H1 (cell line): ENCODE data around the gene AFAP1L1. TPM values are rescaled to one million over a fixed set of nuclear protein-coding genes. Genes with fewer than 3 reads are reported as not detected.

Experiments
- CTCF ChIA-PET: fragments of 300-600 bp; sonication (Branson Sonifier 250); formaldehyde crosslinking; loops from one replicate; lab custom pipeline; 2021; ENCODE audit not compliant: partially characterized antibody; lab: Charles Lee
- POLR2A ChIA-PET: fragments of 300-600 bp; sonication (Branson Sonifier 250); formaldehyde crosslinking; loops from one replicate; lab custom pipeline; 2021; ENCODE audit warnings: inconsistent platforms; ENCODE audit not compliant: partially characterized antibody; lab: Charles Lee
- DNase-seq, 2 experiments: peaks; one replicate each; pipeline versions ENCODE4 v3.0.0 to v3.0.0-alpha.2; 2010 to 2022; ENCODE audit warnings: low spot score in 2 of 2, low read depth in 1 of 2, mixed read lengths in 1 of 2
- FAIRE-seq: peaks from 2 replicates; lab custom pipeline; 2011; peaks lifted over from hg19 to GRCh38; lab: Jason Lieb, UNC
- H2AFZ ChIP-seq: 2 replicates; pipeline ENCODE4 v1.8.1; 2012; ENCODE audit warnings: low read length, inconsistent platforms
- H2AK5ac ChIP-seq: 2 replicates; pipeline ENCODE4 v1.6.1; 2013; ENCODE audit warnings: low read depth, low read length
- H2BK120ac ChIP-seq: replicated peaks from 2 replicates; pipeline ENCODE3; 2013; ENCODE audit warnings: low read depth, low read length, inconsistent platforms
- H2BK12ac ChIP-seq: 2 replicates; pipeline ENCODE4 v1.6.1; 2013; ENCODE audit warnings: low read depth, low read length
- H2BK15ac ChIP-seq: 2 replicates; pipeline ENCODE4 v1.6.1; 2013; ENCODE audit warnings: low read length
- H2BK20ac ChIP-seq: 2 replicates; pipeline ENCODE4 v1.6.1; 2013; ENCODE audit warnings: low read length
- H2BK5ac ChIP-seq: 2 replicates; pipeline ENCODE4 v1.6.1; 2013; ENCODE audit warnings: low read depth, low read length
- H3K14ac ChIP-seq: 2 replicates; pipeline ENCODE4 v1.6.1; 2013; ENCODE audit warnings: inconsistent platforms; ENCODE audit not compliant: insufficient read length
- H3K18ac ChIP-seq: 2 replicates; pipeline ENCODE4 v1.6.1; 2013; ENCODE audit warnings: low read length; ENCODE audit errors: extremely low read depth
- H3K23ac ChIP-seq: 2 replicates; pipeline ENCODE4 v1.6.1; 2013; ENCODE audit warnings: inconsistent platforms; ENCODE audit not compliant: insufficient read length
- H3K23me2 ChIP-seq: 2 replicates; pipeline ENCODE4 v1.6.1; 2013; ENCODE audit warnings: low read depth, low read length
- H3K27ac ChIP-seq: 2 replicates; pipeline ENCODE4 v1.6.1; 2011; ENCODE audit warnings: low read depth, low read length, inconsistent platforms
- H3K27me3 ChIP-seq, 4 experiments: replicated peaks in 1 of 4; 1 replicate in 1 of 4; 2 replicates in 3 of 4; pipeline versions ENCODE4 v1.6.1 to v1.8.1; 2011 to 2013; ENCODE audit warnings: low read length in 3 of 4, mild to moderate bottlenecking in 3 of 4, inconsistent platforms in 2 of 4, mixed read lengths in 2 of 4, moderate library complexity in 1 of 4; ENCODE audit not compliant: control insufficient read depth in 3 of 4, insufficient read depth in 3 of 4; ENCODE audit errors: extremely low read depth in 1 of 4
- H3K36me3 ChIP-seq, 4 experiments: 2 replicates each; pipeline versions ENCODE4 v1.6.1 to v1.8.1; 2011 to 2013; ENCODE audit warnings: mild to moderate bottlenecking in 4 of 4, low read length in 3 of 4, moderate library complexity in 2 of 4, control low read depth in 1 of 4, inconsistent platforms in 1 of 4; ENCODE audit not compliant: insufficient read depth in 4 of 4, control insufficient read depth in 2 of 4
- H3K4ac ChIP-seq: replicated peaks from 2 replicates; pipeline ENCODE3; 2013; ENCODE audit warnings: low read length, low read depth, mixed read lengths, inconsistent platforms; ENCODE audit not compliant: insufficient read length
- H3K4me1 ChIP-seq, 4 experiments: replicated peaks in 1 of 4; 1 replicate in 1 of 4; 2 replicates in 3 of 4; pipeline versions ENCODE4 v1.6.1 to v1.8.1; 2011 to 2013; ENCODE audit warnings: low read length in 3 of 4, inconsistent platforms in 2 of 4, mixed read lengths in 1 of 4; ENCODE audit not compliant: insufficient read depth in 4 of 4, control insufficient read depth in 3 of 4
- H3K4me2 ChIP-seq, 2 experiments: 2 replicates each; pipeline versions ENCODE4 v1.6.1 to v1.8.1; 2011 to 2013; ENCODE audit warnings: low read depth in 2 of 2, low read length in 2 of 2, control low read depth in 1 of 2, inconsistent platforms in 1 of 2, mild to moderate bottlenecking in 1 of 2; ENCODE audit not compliant: insufficient read depth in 1 of 2
- H3K4me3 ChIP-seq, 4 experiments: fragments of 200-600, 300-600 bp in 1 of 4; sonication (generic), shearing (Covaris generic), sonication (Bioruptor Twin) in 1 of 4; 2 replicates each; pipeline versions ENCODE4 v1.5.1 to v1.8.1; 2011 to 2016; ENCODE audit warnings: low read length in 4 of 4, low read depth in 3 of 4, control low read depth in 2 of 4, inconsistent platforms in 2 of 4, mild to moderate bottlenecking in 2 of 4, mixed read lengths in 1 of 4, moderate library complexity in 1 of 4; ENCODE audit not compliant: insufficient read depth in 2 of 4; ENCODE audit errors: extremely low read depth in 1 of 4
- H3K56ac ChIP-seq: replicated peaks from 2 replicates; pipeline ENCODE3; 2013; ENCODE audit warnings: low read depth, mild to moderate bottlenecking, mixed read lengths, low read length, inconsistent platforms; ENCODE audit not compliant: insufficient read length
- H3K79me1 ChIP-seq: 2 replicates; pipeline ENCODE4 v1.6.1; 2013; ENCODE audit warnings: low read depth, low read length, control low read depth
- H3K79me2 ChIP-seq, 2 experiments: 2 replicates each; pipeline versions ENCODE4 v1.6.1 to v1.8.1; 2012 to 2013; ENCODE audit warnings: low read length in 2 of 2, mild to moderate bottlenecking in 2 of 2, inconsistent platforms in 1 of 2; ENCODE audit not compliant: insufficient read depth in 2 of 2, control insufficient read depth in 1 of 2
- H3K9ac ChIP-seq, 4 experiments: replicated peaks in 1 of 4; 1 replicate in 1 of 4; 2 replicates in 3 of 4; pipeline versions ENCODE4 v1.6.1 to v1.8.1; 2011 to 2013; ENCODE audit warnings: low read depth in 3 of 4, low read length in 3 of 4, control low read depth in 2 of 4, mild to moderate bottlenecking in 2 of 4, moderate library complexity in 2 of 4, inconsistent platforms in 1 of 4; ENCODE audit errors: extremely low read depth in 1 of 4
- H3K9me3 ChIP-seq, 2 experiments: 2 replicates each; pipeline versions ENCODE4 v1.6.1 to v1.8.1; 2012 to 2013; ENCODE audit warnings: mild to moderate bottlenecking in 2 of 2, moderate library complexity in 2 of 2, control low read depth in 1 of 2, inconsistent platforms in 1 of 2, low read depth in 1 of 2, low read length in 1 of 2, mixed read lengths in 1 of 2; ENCODE audit not compliant: insufficient read depth in 2 of 2
- H4K20me1 ChIP-seq, 2 experiments: replicated peaks in 1 of 2; 2 replicates each; pipeline versions ENCODE3 to v1.8.1; 2011 to 2013; ENCODE audit warnings: inconsistent platforms in 2 of 2, low read length in 2 of 2, mild to moderate bottlenecking in 1 of 2; ENCODE audit not compliant: insufficient read depth in 2 of 2, control insufficient read depth in 1 of 2
- H4K5ac ChIP-seq: 2 replicates; pipeline ENCODE4 v1.6.1; 2013; ENCODE audit warnings: low read length, low read depth, mixed read lengths, inconsistent platforms; ENCODE audit not compliant: insufficient read length
- H4K8ac ChIP-seq: 2 replicates; pipeline ENCODE4 v1.8.0; 2013; ENCODE audit warnings: mild to moderate bottlenecking, moderate library complexity, low read length, inconsistent platforms; ENCODE audit not compliant: insufficient read depth; ENCODE audit errors: extremely low read depth
- H4K91ac ChIP-seq: replicated peaks from 2 replicates; pipeline ENCODE3; 2013; ENCODE audit warnings: low read length, mixed read lengths, inconsistent platforms; ENCODE audit not compliant: insufficient read length
- ASH2L ChIP-seq: fragments of 200-600, 300-600 bp; sonication (generic); IDR thresholded peaks from one replicate; pipeline ENCODE4 v1.7.1; 2017; ENCODE audit warnings: low read length
- HDAC2 ChIP-seq, 2 experiments: fragments of 300-600 bp in 1 of 2; sonication (generic) in 1 of 2; IDR thresholded peaks; 2 replicates each; pipeline ENCODE4 v1.6.1; 2011 to 2012; ENCODE audit warnings: low read depth in 2 of 2, low read length in 2 of 2, mild to moderate bottlenecking in 2 of 2, moderate library complexity in 2 of 2, borderline replicate concordance in 1 of 2, inconsistent platforms in 1 of 2
- NANOG ChIP-seq: IDR thresholded peaks from 2 replicates; pipeline ENCODE4 v1.6.1; 2011; ENCODE audit warnings: low read length, low read depth, mild to moderate bottlenecking, inconsistent platforms; ENCODE audit not compliant: insufficient read depth, poor library complexity, severe bottlenecking
- POU5F1 ChIP-seq: IDR thresholded peaks from 2 replicates; pipeline ENCODE4 v1.6.1; 2011; ENCODE audit warnings: low read depth, mild to moderate bottlenecking, low read length, moderate library complexity
- RBBP5 ChIP-seq: IDR thresholded peaks from 2 replicates; pipeline ENCODE4 v1.7.1; 2012; ENCODE audit warnings: low read depth, mild to moderate bottlenecking, inconsistent platforms, low read length, moderate library complexity, borderline replicate concordance
- SIX5 ChIP-seq: IDR thresholded peaks from 2 replicates; pipeline ENCODE4 v1.6.1; 2011; ENCODE audit warnings: mild to moderate bottlenecking, low read depth, low read length
- SP2 ChIP-seq: IDR thresholded peaks from 2 replicates; pipeline ENCODE4 v1.6.1; 2012; ENCODE audit warnings: mild to moderate bottlenecking, low read length, inconsistent platforms
- SUZ12 ChIP-seq: fragments of 200-600 bp; sonication (generic); IDR thresholded peaks from 2 replicates; pipeline ENCODE4 v1.6.1; 2012; ENCODE audit warnings: mild to moderate bottlenecking, inconsistent platforms, low read length, moderate library complexity, mixed read lengths
- polyA plus RNA-seq, 7 experiments: library from polyadenylated mRNA; depleted of rRNA in 3 of 7; stranded (reverse) in 5 of 7; unstranded in 2 of 7; fragments of >200 nt in 5 of 7; fragments of 200-250 nt in 2 of 7; gene quantifications; 1 replicate in 5 of 7; 2 replicates in 1 of 7; 4 replicates in 1 of 7; pipeline versions ENCODE4 v1.2.1 to v1.2.3, GENCODE V29; 2011 to 2013; ENCODE audit warnings: missing spikeins in 2 of 7, mixed read lengths in 2 of 7
- total RNA-seq: library from RNA; stranded (reverse); fragmentation: NEBNext Ultra II Directional; extraction: Animal tissue kit (Norgen Biotek cat#: 25700); gene quantifications from 2 replicates; pipeline ENCODE4 v1.2.1, GENCODE V29; 2021

The AFAP1L1 gene
- total and polyA plus RNA-seq, 2 of the 8 experiments (the other 6 are each of a cell fraction or from before 2014, with no cell fraction given): 0.79 to 4.7 TPM

DNA sequence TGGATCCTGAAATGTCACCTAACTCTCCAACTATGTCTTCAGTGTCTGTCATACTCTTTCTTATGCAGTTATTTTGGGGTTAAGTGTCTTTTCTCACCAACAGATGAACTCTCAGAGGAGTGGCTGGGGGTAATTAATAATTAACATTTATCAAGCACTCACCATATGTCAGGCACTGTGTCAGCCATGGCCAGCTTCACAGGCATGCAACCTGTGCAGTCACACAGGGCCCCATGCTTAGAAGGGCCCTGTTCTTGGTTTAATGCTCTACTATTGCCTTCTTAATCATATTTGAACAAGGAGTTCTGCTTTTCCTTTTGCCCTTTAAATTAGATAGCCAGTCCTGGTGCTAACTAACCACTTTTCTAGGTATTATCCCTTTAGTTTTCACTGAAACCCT lies 70.2 kb downstream of the AFAP1L1 start:
- POLR2A ChIA-PET: interaction anchor here (1.0 to 3.0 kb wide), 2 partner anchors 10 to 14 kb away, joined by 3 to 12 read pairs; no protein-coding TSS in a partner anchor
- FAIRE-seq: no peak

More for the DNA sequence above, 70.2 kb downstream of the AFAP1L1 start:
- Histone ChIP-seq H3K9me3 (no peaks in the 10 kb centered on the region), H3K4me2 (no peak overlapping the region), H2BK120ac (no peak overlapping the region), H2BK5ac (no peak overlapping the region), H3K14ac (no peak overlapping the region), H3K79me1 (no peaks in the 10 kb centered on the region), H3K79me2 (peaks cover 0 to 11% of the 10 kb centered on the region in 2 experiments; a peak in 2 of 4 replicates), H3K27ac (no peak overlapping the region), H3K27me3 (no peaks in the 10 kb centered on the region), H3K4me3 (no peak overlapping the region), H4K20me1 (no peaks in the 10 kb centered on the region), H4K8ac (no peak overlapping the region), H2AK5ac (no peak overlapping the region), H3K18ac (no peak overlapping the region), H2AFZ (no peak overlapping the region), H2BK15ac (no peak overlapping the region), H3K23me2 (peaks cover 12% of the 10 kb centered on the region), H4K91ac (no peak overlapping the region), H3K36me3 (peaks cover 0 to under 1% (median 0%) of the 10 kb centered on the region in 4 experiments; a peak in 1 of 8 replicates), H3K9ac (no peak overlapping the region), H4K5ac (no peak overlapping the region), H3K56ac (no peak overlapping the region), H2BK20ac (no peak overlapping the region), H3K4ac (no peak overlapping the region), H3K23ac (no peak overlapping the region), H3K4me1 (peaks cover 0 to 3% (median 1%) of the 10 kb centered on the region in 4 experiments; a peak in 4 of 7 replicates), H2BK12ac (no peak overlapping the region)
- DNase-seq: no peak
- TF ChIP-seq HDAC2 (IDR thresholded peaks at IDR 0.05; ENCODE audit: borderline replicate concordance in 1 of 2, low read depth in 2 of 2, low read length in 2 of 2) (no peak), ASH2L (no peak), POU5F1 (no peak), NANOG (no peak), SP2 (no peak), SUZ12 (no peak), RBBP5 (no peak), SIX5 (no peak)
- CTCF ChIA-PET: interaction anchor here (0.7 to 2.2 kb wide), 9 partner anchors 16 to 1255 kb away, joined by 3 to 7 read pairs (median 4); partner anchors contain the start of gene PCYOX1L
